ENCODE results near the gene KCNQ1. TPM values are rescaled to one million over a fixed set of nuclear protein-coding genes. Genes with fewer than 3 reads are reported as not detected.

Gene KCNQ1
- polyA plus RNA-seq, 10 donors = 1.2 to 3.6 (median 2.4) TPM

- DNase-seq = no peak
These were observed 297.4 kb downstream of the KCNQ1 start for GRCh38 chr11:2742201-2742600.

GRCh38 chr11:2742611-2743426, 298.0 kb downstream of the KCNQ1 start:
- no peak for DNase-seq

GRCh38 chr11:2743427-2744110, 298.8 kb downstream of the KCNQ1 start:
- no peak for DNase-seq

- DNase-seq = no peak
These were observed 299.4 kb downstream of the KCNQ1 start for GRCh38 chr11:2744166-2744565.

- no peak for DNase-seq
These were observed 300.7 kb downstream of the KCNQ1 start for GRCh38 chr11:2745511-2745910.

- no peak for DNase-seq
These were observed 301.8 kb downstream of the KCNQ1 start for GRCh38 chr11:2746401-2747247.

- no peak for DNase-seq
These were observed 302.6 kb downstream of the KCNQ1 start for GRCh38 chr11:2747248-2748027.

GRCh38 chr11:2748061-2748813, 303.4 kb downstream of the KCNQ1 start:
- DNase-seq = no peak

- DNase-seq = no peak
These were observed 304.2 kb downstream of the KCNQ1 start for GRCh38 chr11:2748814-2749554.

GRCh38 chr11:2750101-2750681, 305.4 kb downstream of the KCNQ1 start:
- no peak for DNase-seq

- DNase-seq = no peak
These were observed 306.1 kb downstream of the KCNQ1 start for GRCh38 chr11:2750682-2751522.

- no peak for DNase-seq
These were observed 306.9 kb downstream of the KCNQ1 start for GRCh38 chr11:2751523-2752203.

- DNase-seq = no peak
These were observed 307.5 kb downstream of the KCNQ1 start for GRCh38 chr11:2752204-2752770.

GRCh38 chr11:2752923-2753322, 308.1 kb downstream of the KCNQ1 start:
- DNase-seq = no peak

GRCh38 chr11:2754008-2754407, 309.2 kb downstream of the KCNQ1 start:
- DNase-seq = no peak

GRCh38 chr11:2755071-2755470, 310.3 kb downstream of the KCNQ1 start:
- DNase-seq = no peak

GRCh38 chr11:2758751-2759150, 313.9 kb downstream of the KCNQ1 start:
- DNase-seq = no peak

Measured in muscle of back (tissue), 11 donors.